AG09309 (cell line): ENCODE measurements around the gene PLEKHA6.

Experiments
- DNase-seq: peaks from one replicate; pipeline ENCODE4 v3.0.0-alpha.2; 2010; ENCODE audit warnings: low read depth
- H3K4me3 ChIP-seq: 2 replicates; pipeline ENCODE4 v1.5.1; 2011; ENCODE audit warnings: mild to moderate bottlenecking, low read depth, low read length, moderate library complexity; ENCODE audit not compliant: control insufficient read depth
- CTCF ChIP-seq: IDR thresholded peaks from 2 replicates; pipeline ENCODE4 v1.5.1; 2011; ENCODE audit warnings: mild to moderate bottlenecking, low read depth, low read length, inconsistent platforms; ENCODE audit not compliant: insufficient read depth, control insufficient read depth; ENCODE audit errors: missing control alignments

Gene PLEKHA6

DNA sequence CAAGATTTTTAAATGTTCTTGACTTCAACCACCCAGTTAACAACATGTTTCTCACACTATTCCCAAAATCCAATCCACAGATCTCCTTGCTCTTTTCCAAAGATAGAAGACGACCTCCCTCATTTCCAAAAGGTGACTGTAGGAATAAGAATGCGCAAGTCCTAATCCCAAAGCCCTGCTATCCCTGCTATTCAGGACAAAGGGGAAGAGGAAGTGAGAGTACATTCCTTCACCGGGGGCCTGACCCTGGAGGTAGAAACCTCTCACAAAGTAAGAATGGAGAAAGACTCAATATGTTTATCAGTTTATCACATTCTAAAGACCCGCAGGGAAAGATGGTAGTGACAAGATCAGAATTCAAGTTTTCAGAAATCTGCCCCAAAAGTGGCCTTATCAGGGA lies 55.7 kb downstream of the PLEKHA6 start:
- H3K4me3 ChIP-seq: no peak overlapping the region
- no peak for DNase-seq
- no peak for TF ChIP-seq CTCF

DNA sequence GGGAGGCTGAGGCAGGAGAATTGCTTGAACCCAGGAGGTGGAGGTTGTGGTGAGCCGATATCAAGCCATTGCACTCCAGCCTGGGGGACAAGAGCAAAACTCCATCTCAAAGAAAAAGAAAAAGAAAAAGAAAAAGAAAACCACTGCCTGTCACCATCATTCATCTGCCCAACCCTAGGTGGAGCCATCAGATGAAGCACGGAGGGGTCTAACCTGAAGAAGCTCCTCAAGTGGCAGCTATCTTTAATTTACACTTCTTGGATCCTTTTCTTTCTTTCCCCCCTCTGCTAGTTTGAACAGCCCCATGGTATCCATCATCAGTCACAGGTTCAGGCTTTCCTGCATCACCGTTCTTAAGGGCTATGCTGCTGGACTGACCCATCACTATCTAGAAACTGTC lies 57.0 kb downstream of the PLEKHA6 start:
- no peak overlapping the region for H3K4me3 ChIP-seq
- no peak for DNase-seq
- no peak for TF ChIP-seq CTCF

DNA sequence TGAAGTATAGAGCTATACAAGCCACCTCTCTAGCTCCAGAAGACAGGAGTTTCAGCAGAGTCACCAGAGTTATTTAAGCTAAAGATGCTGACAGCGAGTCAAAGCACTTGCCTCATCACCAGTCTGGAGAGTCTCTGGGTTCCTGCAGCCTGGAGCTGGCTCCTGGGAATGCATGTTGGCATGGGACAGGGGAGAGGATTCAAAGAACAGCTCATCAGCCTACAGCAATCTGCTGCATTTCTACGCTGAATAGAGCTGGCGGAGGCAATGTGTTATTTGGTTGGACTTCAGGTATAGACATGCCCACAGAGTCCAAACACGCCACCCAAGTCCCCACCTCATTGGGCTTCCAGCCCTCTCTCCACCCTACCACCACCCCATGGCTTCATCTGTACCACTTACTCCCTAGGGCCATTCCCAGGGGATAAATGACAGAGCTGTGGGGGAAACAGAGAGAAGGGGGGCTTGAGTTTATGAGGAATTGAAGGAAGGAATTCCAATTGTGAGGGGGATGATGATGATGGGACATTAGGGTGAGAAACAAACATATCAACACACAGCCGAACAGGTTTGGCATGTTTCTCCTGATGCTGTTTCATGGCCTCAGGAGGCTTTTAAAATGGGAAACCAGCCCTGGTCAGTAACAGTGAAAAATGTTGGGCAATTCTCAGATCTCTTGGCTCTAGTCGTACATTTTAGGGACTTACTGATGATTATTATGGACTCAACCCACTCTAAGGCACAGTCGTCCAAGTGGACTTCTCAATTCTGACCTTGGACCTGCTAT lies 58.4 kb downstream of the PLEKHA6 start:
- DNase-seq: no peak
- no peak for TF ChIP-seq CTCF
- H3K4me3 ChIP-seq: no peak overlapping the region

DNA sequence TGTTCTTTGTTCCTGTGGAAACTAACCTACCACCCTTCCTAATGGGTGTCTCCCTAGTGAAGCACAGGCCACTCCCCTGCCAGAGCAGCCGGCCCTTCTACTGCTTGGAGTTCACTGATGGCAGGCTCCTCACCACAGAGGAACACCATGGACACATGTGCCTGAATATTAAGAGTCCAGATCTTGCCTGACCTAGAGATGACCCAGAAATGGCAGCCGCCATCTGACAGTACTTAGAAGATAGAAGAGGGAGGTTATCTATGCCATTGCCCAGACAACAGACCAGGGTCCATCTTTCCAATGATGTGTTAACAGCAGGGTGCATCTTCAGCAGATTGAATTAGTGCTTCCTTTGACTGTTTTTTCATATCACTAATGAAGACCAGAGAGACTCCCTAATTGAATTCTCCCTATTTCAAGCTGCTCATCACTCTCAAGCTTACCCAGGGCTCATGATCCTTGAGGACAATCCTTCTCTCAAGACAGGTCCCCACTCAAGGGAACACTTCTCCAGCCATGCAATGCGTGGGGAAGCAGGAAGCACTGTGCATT lies 59.8 kb downstream of the PLEKHA6 start:
- no peak for DNase-seq
- TF ChIP-seq CTCF: no peak
- no peak overlapping the region for H3K4me3 ChIP-seq

GRCh38 chr1:204296431-204296988 lies 63.2 kb downstream of the PLEKHA6 start:
- H3K4me3 ChIP-seq: no peak overlapping the region
- TF ChIP-seq CTCF: peak; percentile 5
- DNase-seq: peak; percentile 86

DNA sequence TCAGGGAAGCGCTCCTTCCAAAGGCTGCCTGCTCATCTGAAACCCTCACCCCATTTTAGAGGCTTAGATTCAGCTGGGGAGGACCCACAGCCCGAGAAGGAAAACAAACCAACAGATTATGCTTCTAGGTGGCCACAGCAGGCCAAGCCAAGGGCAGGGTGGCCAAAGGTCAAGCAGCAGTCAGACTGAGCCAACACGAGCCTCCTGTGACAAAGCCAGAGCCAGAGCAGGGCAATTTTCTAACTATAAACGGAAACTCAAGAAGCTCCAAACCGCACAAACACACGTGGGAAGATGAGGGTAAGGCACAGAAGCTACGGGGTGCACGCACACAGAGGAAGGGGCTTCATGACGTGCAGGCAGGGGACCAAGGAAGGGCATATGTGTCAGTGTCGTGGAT lies 64.1 kb downstream of the PLEKHA6 start:
- TF ChIP-seq CTCF: no peak
- no peak for DNase-seq
- no peak overlapping the region for H3K4me3 ChIP-seq
